ENCODE data around the gene RRP8. TPM values are rescaled to one million over a fixed set of nuclear protein-coding genes. Genes with fewer than 3 reads are reported as not detected.
A peak's percentile ranks its signal among the peaks of the same experiment; 100 is the strongest.

RRP8 gene
- total and polyA plus RNA-seq, 9 of the 15 experiments (the other 6 are each of a cell fraction or from before 2014, with no cell fraction given), result 5.7 to 47.3 (median 32.6) TPM

DNA sequence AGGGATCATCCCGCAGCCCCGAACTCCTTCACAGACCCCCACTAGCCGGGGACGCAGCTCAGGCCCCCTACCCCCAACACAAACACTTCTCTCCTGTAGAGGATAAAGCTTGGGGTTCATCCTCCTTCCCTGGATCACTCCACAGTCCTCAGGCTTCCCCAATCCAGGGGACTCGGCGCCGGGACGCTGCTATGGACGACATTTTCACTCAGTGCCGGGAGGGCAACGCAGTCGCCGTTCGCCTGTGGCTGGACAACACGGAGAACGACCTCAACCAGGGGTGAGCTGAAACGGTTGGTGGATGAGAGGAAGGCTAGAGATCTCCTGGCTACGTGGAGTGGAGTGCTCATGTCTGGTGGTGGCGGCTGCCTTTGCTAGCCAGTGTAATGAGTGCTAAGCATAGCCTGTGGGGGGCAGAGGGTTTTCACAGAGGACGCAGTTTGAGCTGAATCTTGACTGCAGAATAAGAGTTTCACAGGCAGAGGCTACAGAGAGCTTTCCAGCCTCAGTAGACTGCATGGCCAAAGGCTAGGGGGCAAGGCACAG, 738 bp upstream of the RRP8 start:
- DNase-seq (ENCODE audit: extremely low read depth in 1 of 4, low spot score in 3 of 4) (peak; percentile 29 to 81 (median 59)), FAIRE-seq (peak; percentile 70), ATAC-seq (peak; percentile 82)
- peaks cover 84% of the 10 kb centered on the region for H3K79me2 ChIP-seq (ENCODE audit: control insufficient read depth, insufficient read depth, low read length)
- peak overlapping the region; percentile 77 for H2AFZ ChIP-seq (ENCODE audit: low read depth, low read length)
- no peaks in the 10 kb centered on the region for H3K27me3 ChIP-seq (ENCODE audit: control insufficient read depth in 2 of 2, insufficient read depth in 2 of 2, low read length in 2 of 2)
- peaks cover 10% of the 10 kb centered on the region for H3K9me1 ChIP-seq (ENCODE audit: control insufficient read depth, insufficient read depth, low read length)
- in situ Hi-C loops (cut with MboI) (no loop called here), intact Hi-C loops (cut with micrococcal nuclease) (loop anchor here (1.0 to 5.0 kb wide), 3 partner anchors 34 to 73 kb away; no protein-coding TSS in a partner anchor)
- peak overlapping the region; percentile 95 for H3K4me3 ChIP-seq
- H3K36me3 ChIP-seq (ENCODE audit: control insufficient read depth, insufficient read depth, low read length), result peaks cover 62% of the 10 kb centered on the region
- H3K27ac ChIP-seq (ENCODE audit: extremely low read depth, low read depth, low read length), result peak overlapping the region; percentile 87
- ChIA-PET CTCF (ENCODE audit: low intra/inter-chr PET ratio) (interaction anchor here (2.5 kb wide), 1 partner anchor 73 kb away, joined by 11 read pairs; no protein-coding TSS in a partner anchor), POLR2A (interaction anchor here (0.6 to 2.5 kb wide), 12 partner anchors 10 to 143 kb away, joined by 3 to 17 read pairs (median 3); partner anchors contain the start of gene TPP1)
- BruUV-seq (replicated peaks), result no TSS peak
- no peaks in the 10 kb centered on the region for H3K9me3 ChIP-seq (replicated peaks; ENCODE audit: control insufficient read depth, insufficient read depth, low read depth, low read length)
- peak overlapping the region; percentile 97 for H3K4me2 ChIP-seq (ENCODE audit: insufficient read depth, low read length)
- WGBS (ENCODE audit: insufficient coverage, low coverage, missing lambda C conversion rate), result under 1% methylated on average over 20 of the region's 20 CpGs
- peak overlapping the region; percentile 92 to 100 for H3K9ac ChIP-seq (ENCODE audit: insufficient read depth in 1 of 2, low read depth in 2 of 2, low read length in 2 of 2)
- H3K4me1 ChIP-seq (replicated peaks in 1 of 2; ENCODE audit: control insufficient read depth in 2 of 2, insufficient read depth in 2 of 2, low read length in 2 of 2), result peaks cover 31 to 32% of the 10 kb centered on the region in 2 experiments
- H4K20me1 ChIP-seq (replicated peaks; ENCODE audit: control insufficient read depth, insufficient read depth, low read length), result no peaks in the 10 kb centered on the region
- no peak for TF ChIP-seq RBM15 (IDR thresholded peaks at IDR 0.05; ENCODE audit: insufficient read depth, low read length)
- no peak for TF ChIP-seq BCL6 (CRISPR knock-in tag; IDR thresholded peaks at IDR 0.05)
- no peak for TF ChIP-seq ETV5 (CRISPR knock-in tag; IDR thresholded peaks at IDR 0.05; ENCODE audit: low read depth)
- TF ChIP-seq, protein P1, sequence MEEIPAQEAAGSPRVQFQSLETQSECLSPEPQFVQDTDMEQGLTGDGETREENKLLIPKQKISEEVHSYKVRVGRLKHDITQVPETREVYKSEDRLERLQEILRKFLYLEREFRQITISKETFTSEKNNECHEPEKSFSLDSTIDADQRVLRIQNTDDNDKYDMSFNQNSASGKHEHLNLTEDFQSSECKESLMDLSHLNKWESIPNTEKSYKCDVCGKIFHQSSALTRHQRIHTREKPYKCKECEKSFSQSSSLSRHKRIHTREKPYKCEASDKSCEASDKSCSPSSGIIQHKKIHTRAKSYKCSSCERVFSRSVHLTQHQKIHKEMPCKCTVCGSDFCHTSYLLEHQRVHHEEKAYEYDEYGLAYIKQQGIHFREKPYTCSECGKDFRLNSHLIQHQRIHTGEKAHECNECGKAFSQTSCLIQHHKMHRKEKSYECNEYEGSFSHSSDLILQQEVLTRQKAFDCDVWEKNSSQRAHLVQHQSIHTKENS (CRISPR knock-in tag; IDR thresholded peaks at IDR 0.05), result no peak
- TF ChIP-seq, protein P2, sequence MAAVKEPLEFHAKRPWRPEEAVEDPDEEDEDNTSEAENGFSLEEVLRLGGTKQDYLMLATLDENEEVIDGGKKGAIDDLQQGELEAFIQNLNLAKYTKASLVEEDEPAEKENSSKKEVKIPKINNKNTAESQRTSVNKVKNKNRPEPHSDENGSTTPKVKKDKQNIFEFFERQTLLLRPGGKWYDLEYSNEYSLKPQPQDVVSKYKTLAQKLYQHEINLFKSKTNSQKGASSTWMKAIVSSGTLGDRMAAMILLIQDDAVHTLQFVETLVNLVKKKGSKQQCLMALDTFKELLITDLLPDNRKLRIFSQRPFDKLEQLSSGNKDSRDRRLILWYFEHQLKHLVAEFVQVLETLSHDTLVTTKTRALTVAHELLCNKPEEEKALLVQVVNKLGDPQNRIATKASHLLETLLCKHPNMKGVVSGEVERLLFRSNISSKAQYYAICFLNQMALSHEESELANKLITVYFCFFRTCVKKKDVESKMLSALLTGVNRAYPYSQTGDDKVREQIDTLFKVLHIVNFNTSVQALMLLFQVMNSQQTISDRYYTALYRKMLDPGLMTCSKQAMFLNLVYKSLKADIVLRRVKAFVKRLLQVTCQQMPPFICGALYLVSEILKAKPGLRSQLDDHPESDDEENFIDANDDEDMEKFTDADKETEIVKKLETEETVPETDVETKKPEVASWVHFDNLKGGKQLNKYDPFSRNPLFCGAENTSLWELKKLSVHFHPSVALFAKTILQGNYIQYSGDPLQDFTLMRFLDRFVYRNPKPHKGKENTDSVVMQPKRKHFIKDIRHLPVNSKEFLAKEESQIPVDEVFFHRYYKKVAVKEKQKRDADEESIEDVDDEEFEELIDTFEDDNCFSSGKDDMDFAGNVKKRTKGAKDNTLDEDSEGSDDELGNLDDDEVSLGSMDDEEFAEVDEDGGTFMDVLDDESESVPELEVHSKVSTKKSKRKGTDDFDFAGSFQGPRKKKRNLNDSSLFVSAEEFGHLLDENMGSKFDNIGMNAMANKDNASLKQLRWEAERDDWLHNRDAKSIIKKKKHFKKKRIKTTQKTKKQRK (IDR thresholded peaks at IDR 0.05; ENCODE audit: borderline replicate concordance, low read depth, low read length), result no peak
- no peak for TF ChIP-seq BACH1 (tag; IDR thresholded peaks at IDR 0.05)
- TF ChIP-seq, protein P3, sequence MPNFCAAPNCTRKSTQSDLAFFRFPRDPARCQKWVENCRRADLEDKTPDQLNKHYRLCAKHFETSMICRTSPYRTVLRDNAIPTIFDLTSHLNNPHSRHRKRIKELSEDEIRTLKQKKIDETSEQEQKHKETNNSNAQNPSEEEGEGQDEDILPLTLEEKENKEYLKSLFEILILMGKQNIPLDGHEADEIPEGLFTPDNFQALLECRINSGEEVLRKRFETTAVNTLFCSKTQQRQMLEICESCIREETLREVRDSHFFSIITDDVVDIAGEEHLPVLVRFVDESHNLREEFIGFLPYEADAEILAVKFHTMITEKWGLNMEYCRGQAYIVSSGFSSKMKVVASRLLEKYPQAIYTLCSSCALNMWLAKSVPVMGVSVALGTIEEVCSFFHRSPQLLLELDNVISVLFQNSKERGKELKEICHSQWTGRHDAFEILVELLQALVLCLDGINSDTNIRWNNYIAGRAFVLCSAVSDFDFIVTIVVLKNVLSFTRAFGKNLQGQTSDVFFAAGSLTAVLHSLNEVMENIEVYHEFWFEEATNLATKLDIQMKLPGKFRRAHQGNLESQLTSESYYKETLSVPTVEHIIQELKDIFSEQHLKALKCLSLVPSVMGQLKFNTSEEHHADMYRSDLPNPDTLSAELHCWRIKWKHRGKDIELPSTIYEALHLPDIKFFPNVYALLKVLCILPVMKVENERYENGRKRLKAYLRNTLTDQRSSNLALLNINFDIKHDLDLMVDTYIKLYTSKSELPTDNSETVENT (CRISPR knock-in tag; IDR thresholded peaks at IDR 0.05), result no peak
- no peak for TF ChIP-seq CBX1 (IDR thresholded peaks at IDR 0.05; ENCODE audit: low read depth)
- no peak for TF ChIP-seq DMBX1 (CRISPR knock-in tag; IDR thresholded peaks at IDR 0.05; ENCODE audit: borderline replicate concordance)
- TF ChIP-seq GATAD2B (IDR thresholded peaks at IDR 0.05; ENCODE audit: borderline replicate concordance), result no peak
- TF ChIP-seq GATA2 (CRISPR knock-in tag; IDR thresholded peaks at IDR 0.05), result no peak
- no peak for TF ChIP-seq KDM4B (IDR thresholded peaks at IDR 0.05; ENCODE audit: borderline replicate concordance in 2 of 2, low read depth in 1 of 2)
- TF ChIP-seq KAT7 (CRISPR knock-in tag; IDR thresholded peaks at IDR 0.05; ENCODE audit: borderline replicate concordance), result no peak
- TF ChIP-seq ZC3H11A (IDR thresholded peaks at IDR 0.05; ENCODE audit: low read depth, low read length), result no peak

Data from K562 (cell line).